WTC11 (cell line): ENCODE results near the gene AGBL1. TPM values are rescaled to one million over a fixed set of nuclear protein-coding genes. Genes with fewer than 3 reads are reported as not detected.

Experiments
- ATAC-seq: fragments of 200-7000 bp; cut with Tn5 transposase; 2 replicates; pipeline ENCODE4 v1.10.0; 2021; ENCODE audit warnings: mild to moderate bottlenecking, moderate library complexity
- CTCF ChIA-PET: fragments of 300-600 bp; sonication (Branson Sonifier 250); formaldehyde crosslinking; loops from one replicate; lab custom pipeline; 2021; ENCODE audit warnings: antibody characterized with exemption; lab: Charles Lee
- POLR2A ChIA-PET: fragments of 350-600 bp; sonication (Branson Sonifier 250); formaldehyde crosslinking; loops from one replicate; lab custom pipeline; 2021; ENCODE audit warnings: antibody characterized with exemption; lab: Charles Lee
- DNase-seq: peaks from one replicate; pipeline ENCODE4 v3.0.0; 2021; ENCODE audit warnings: low spot score
- H3K27ac Mint-ChIP-seq: 2 replicates; pipeline ENCODE4 v1.8.0; 2021; ENCODE audit warnings: mixed read lengths
- H3K27me3 Mint-ChIP-seq: 2 replicates; pipeline ENCODE4 v1.8.0; 2021; ENCODE audit warnings: low read depth, mild to moderate bottlenecking, moderate library complexity, mixed read lengths
- H3K36me3 Mint-ChIP-seq: 2 replicates; pipeline ENCODE4 v1.8.0; 2021; ENCODE audit warnings: mixed read lengths
- H3K4me1 Mint-ChIP-seq: 2 replicates; pipeline ENCODE4 v1.8.0; 2022; ENCODE audit warnings: mixed read lengths
- H3K4me3 Mint-ChIP-seq: 2 replicates; pipeline ENCODE4 v1.8.0; 2021; ENCODE audit warnings: mild to moderate bottlenecking, moderate library complexity, mixed read lengths
- H3K9me3 Mint-ChIP-seq: 2 replicates; pipeline ENCODE4 v1.8.0; 2021; ENCODE audit warnings: mixed read lengths
- ATF1 ChIP-seq: sonication (generic); formaldehyde crosslinking; IDR thresholded peaks from 2 replicates; pipeline ENCODE4 v1.8.1; 2023; ENCODE audit warnings: mild to moderate bottlenecking, moderate library complexity, missing genetic modification reagents
- CBFB ChIP-seq: sonication (generic); formaldehyde crosslinking; IDR thresholded peaks from 2 replicates; pipeline ENCODE4 v1.8.1; 2022; ENCODE audit warnings: mild to moderate bottlenecking, low read depth, missing genetic modification reagents
- CREB1 ChIP-seq: sonication (generic); formaldehyde crosslinking; IDR thresholded peaks from 2 replicates; pipeline ENCODE4 v1.8.0; 2023; ENCODE audit warnings: mild to moderate bottlenecking, missing genetic modification reagents
- CTCF ChIP-seq: fragments of 200-600 bp; IDR thresholded peaks from 2 replicates; pipeline ENCODE4 v1.8.0; 2022; ENCODE audit warnings: antibody characterized with exemption
- GTF2I ChIP-seq: fragments of 250-450 bp; sonication (Bioruptor Pico); conservative IDR thresholded peaks from 2 replicates; pipeline ENCODE4 v1.4.0; 2021; ENCODE audit warnings: mild to moderate bottlenecking
- JAZF1 ChIP-seq: fragments of 250-450 bp; sonication (Bioruptor Pico); IDR thresholded peaks from 2 replicates; pipeline ENCODE4 v1.9.0; 2021; ENCODE audit warnings: moderate library complexity, mild to moderate bottlenecking, inconsistent platforms
- NFATC4 ChIP-seq: fragments of 250-450 bp; sonication (Bioruptor Pico); IDR thresholded peaks from 2 replicates; pipeline ENCODE4 v1.9.0; 2021; ENCODE audit warnings: mild to moderate bottlenecking
- NFE2L1 ChIP-seq: sonication (generic); formaldehyde crosslinking; IDR thresholded peaks from 2 replicates; pipeline ENCODE4 v1.8.1; 2023; ENCODE audit warnings: missing genetic modification reagents
- NR1H2 ChIP-seq: sonication (generic); formaldehyde crosslinking; IDR thresholded peaks from 2 replicates; pipeline ENCODE4 v1.9.0; 2021; ENCODE audit warnings: mild to moderate bottlenecking, moderate library complexity, missing genetic modification reagents
- SP1 ChIP-seq: sonication (generic); formaldehyde crosslinking; conservative IDR thresholded peaks from 2 replicates; pipeline ENCODE4 v1.8.1; 2022; ENCODE audit warnings: missing genetic modification reagents
- USF1 ChIP-seq: sonication (generic); formaldehyde crosslinking; IDR thresholded peaks from 2 replicates; pipeline ENCODE4 v1.8.0; 2022; ENCODE audit warnings: mild to moderate bottlenecking, missing genetic modification reagents
- ZNF317 ChIP-seq: sonication (generic); formaldehyde crosslinking; IDR thresholded peaks from 2 replicates; pipeline ENCODE4 v1.8.1; 2023; ENCODE audit warnings: low read depth, mild to moderate bottlenecking, moderate library complexity, missing genetic modification reagents, borderline replicate concordance
- ZNF532 ChIP-seq: fragments of 250-450 bp; sonication (Bioruptor Pico); IDR thresholded peaks from 2 replicates; pipeline ENCODE4 v1.9.0; 2021; ENCODE audit warnings: mild to moderate bottlenecking, borderline replicate concordance
- total RNA-seq: library from RNA; stranded (reverse); gene quantifications from 3 replicates; pipeline ENCODE4 v1.2.3, GENCODE V29; 2021
- TF ChIP-seq, protein P1 (sequence below): fragments of 250-450 bp; sonication (Bioruptor Pico); IDR thresholded peaks from 2 replicates; pipeline ENCODE4 v1.9.0; 2021; ENCODE audit warnings: mild to moderate bottlenecking

Gene AGBL1
- total RNA-seq, 1 experiment from 2014 or later = not detected

DNA sequence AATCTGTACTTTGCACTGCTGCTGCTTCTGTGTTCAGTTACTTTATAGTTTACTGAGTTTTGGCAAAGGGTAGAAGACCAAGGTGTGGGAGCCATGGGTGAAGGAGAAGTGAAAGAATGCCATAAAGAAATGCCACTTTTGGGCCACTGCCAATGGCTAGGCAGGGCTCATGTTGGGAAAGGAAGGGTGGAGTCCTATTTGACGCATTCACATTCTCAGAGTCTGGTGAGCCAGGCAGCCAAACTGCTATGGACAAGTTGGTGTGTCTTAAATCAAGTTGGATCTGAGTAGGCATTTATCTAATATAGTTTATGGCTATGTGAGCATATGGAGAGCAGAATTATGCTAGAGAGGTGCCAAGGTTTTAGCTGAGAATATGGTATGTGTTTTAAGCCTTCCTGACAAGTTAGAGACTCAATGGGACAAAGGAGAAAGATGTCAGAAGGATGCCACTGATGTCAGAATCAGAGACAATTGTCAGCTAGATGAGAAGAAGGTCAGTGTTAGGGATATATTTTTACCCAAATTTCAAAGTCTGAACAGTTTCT lies 296.1 kb downstream of the AGBL1 start (continued):
- no peak for TF ChIP-seq CBFB (CRISPR knock-in tag)

DNA sequence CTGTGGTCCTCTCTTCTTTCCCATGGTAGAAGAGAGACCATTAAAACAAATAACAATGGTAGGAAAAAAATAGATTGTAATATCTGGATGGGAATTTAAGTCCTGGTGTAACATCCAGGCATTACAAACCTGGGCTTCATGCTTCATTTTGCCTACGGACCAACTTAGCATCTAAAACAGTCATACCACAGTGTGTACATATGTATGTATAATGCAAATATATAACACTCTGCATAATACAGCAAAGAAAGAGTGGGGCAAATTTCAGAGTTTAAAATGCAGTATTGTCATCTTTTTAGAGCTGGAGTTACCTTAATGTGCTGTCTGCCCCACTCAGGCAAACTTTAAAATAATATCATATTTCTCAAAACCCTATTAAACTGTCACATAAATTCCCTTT lies 298.2 kb downstream of the AGBL1 start:
- DNase-seq (no peak), ATAC-seq (no peak)
- H3K27ac Mint-ChIP-seq = no peak overlapping the region
- no peak overlapping the region for H3K4me3 Mint-ChIP-seq
- peaks cover 40% of the 10 kb centered on the region for H3K4me1 Mint-ChIP-seq
- no peak for TF ChIP-seq CREB1 (CRISPR knock-in tag)
- no peak for TF ChIP-seq NFE2L1 (CRISPR knock-in tag)
- H3K9me3 Mint-ChIP-seq = peaks cover 18% of the 10 kb centered on the region
- H3K36me3 Mint-ChIP-seq = peaks cover 10% of the 10 kb centered on the region
- no peaks in the 10 kb centered on the region for H3K27me3 Mint-ChIP-seq
- POLR2A ChIA-PET = no interaction called here
- CTCF ChIA-PET = no interaction called here

GRCh38 chr15:86382341-86382740 lies 302.7 kb downstream of the AGBL1 start:
- Mint-ChIP-seq H3K4me1 (peaks cover 41% of the 10 kb centered on the region), H3K36me3 (no peaks in the 10 kb centered on the region), H3K4me3 (no peak overlapping the region), H3K27me3 (no peaks in the 10 kb centered on the region), H3K9me3 (peaks cover 10% of the 10 kb centered on the region), H3K27ac (no peak overlapping the region)
- ChIA-PET CTCF (no interaction called here), POLR2A (interaction anchor here (0.7 kb wide), 1 partner anchor 70 kb away, joined by 3 read pairs; no protein-coding TSS in a partner anchor)
- no peak for TF ChIP-seq NFATC4 (CRISPR knock-in tag)
- TF ChIP-seq GTF2I (CRISPR knock-in tag) = no peak
- TF ChIP-seq ATF1 (CRISPR knock-in tag) = no peak
- no peak for TF ChIP-seq USF1 (CRISPR knock-in tag)
- TF ChIP-seq SP1 (CRISPR knock-in tag) = no peak
- TF ChIP-seq ZNF317 (CRISPR knock-in tag) = no peak
- TF ChIP-seq, protein P1, sequence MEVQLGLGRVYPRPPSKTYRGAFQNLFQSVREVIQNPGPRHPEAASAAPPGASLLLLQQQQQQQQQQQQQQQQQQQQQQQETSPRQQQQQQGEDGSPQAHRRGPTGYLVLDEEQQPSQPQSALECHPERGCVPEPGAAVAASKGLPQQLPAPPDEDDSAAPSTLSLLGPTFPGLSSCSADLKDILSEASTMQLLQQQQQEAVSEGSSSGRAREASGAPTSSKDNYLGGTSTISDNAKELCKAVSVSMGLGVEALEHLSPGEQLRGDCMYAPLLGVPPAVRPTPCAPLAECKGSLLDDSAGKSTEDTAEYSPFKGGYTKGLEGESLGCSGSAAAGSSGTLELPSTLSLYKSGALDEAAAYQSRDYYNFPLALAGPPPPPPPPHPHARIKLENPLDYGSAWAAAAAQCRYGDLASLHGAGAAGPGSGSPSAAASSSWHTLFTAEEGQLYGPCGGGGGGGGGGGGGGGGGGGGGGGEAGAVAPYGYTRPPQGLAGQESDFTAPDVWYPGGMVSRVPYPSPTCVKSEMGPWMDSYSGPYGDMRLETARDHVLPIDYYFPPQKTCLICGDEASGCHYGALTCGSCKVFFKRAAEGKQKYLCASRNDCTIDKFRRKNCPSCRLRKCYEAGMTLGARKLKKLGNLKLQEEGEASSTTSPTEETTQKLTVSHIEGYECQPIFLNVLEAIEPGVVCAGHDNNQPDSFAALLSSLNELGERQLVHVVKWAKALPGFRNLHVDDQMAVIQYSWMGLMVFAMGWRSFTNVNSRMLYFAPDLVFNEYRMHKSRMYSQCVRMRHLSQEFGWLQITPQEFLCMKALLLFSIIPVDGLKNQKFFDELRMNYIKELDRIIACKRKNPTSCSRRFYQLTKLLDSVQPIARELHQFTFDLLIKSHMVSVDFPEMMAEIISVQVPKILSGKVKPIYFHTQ (CRISPR knock-in tag) = no peak
- TF ChIP-seq CTCF = no peak
- no peak for TF ChIP-seq NR1H2
- TF ChIP-seq JAZF1 (CRISPR knock-in tag) = no peak
- no peak for TF ChIP-seq ZNF532 (CRISPR knock-in tag)
- no peak for DNase-seq
- ATAC-seq = peak; percentile 27
